Measurements from ENCODE around the gene TSHZ2. TPM values are rescaled to one million over a fixed set of nuclear protein-coding genes. Genes with fewer than 3 reads are reported as not detected.

The TSHZ2 gene
- total and polyA plus RNA-seq, 2 donors (not counting 1 experiment from before 2014, with no cell fraction given): 1.00 to 5.7 TPM

GRCh38 chr20:53287357-53288042 lies 315.3 kb downstream of the TSHZ2 start:
- H3K9me3 Mint-ChIP-seq (ENCODE audit: insufficient read depth): no peaks in the 10 kb centered on the region
- Histone ChIP-seq H3K27me3 (replicated peaks in 1 of 4; ENCODE audit: control extremely low read depth in 1 of 4, control insufficient read depth in 3 of 4, insufficient read depth in 4 of 4, low read length in 3 of 4) (peaks cover 0 to 3% (median 0%) of the 10 kb centered on the region in 4 experiments), H3K4me2 (replicated peaks; ENCODE audit: low read depth, low read length, poor library complexity, severe bottlenecking) (no peak overlapping the region), H3K27ac (ENCODE audit: low read length in 2 of 2) (no peak overlapping the region), H3K4me3 (ENCODE audit: control extremely low read depth in 1 of 5, extremely low read depth in 1 of 5, insufficient read depth in 1 of 5, low read depth in 2 of 5, low read length in 4 of 5) (no peak overlapping the region), H3K9me3 (ENCODE audit: control extremely low read depth in 1 of 3, control insufficient read depth in 2 of 3, insufficient read depth in 1 of 3, low read length in 2 of 3) (no peaks in the 10 kb centered on the region), H3K36me3 (replicated peaks in 1 of 2; ENCODE audit: control extremely low read depth in 1 of 2, control insufficient read depth in 1 of 2, extremely low read depth in 1 of 2, insufficient read depth in 2 of 2, low read length in 1 of 2) (no peaks in the 10 kb centered on the region), H3K79me2 (ENCODE audit: control insufficient read depth, insufficient read depth, low read length) (no peaks in the 10 kb centered on the region), H2AFZ (ENCODE audit: insufficient read depth, low read depth, low read length, poor library complexity, severe bottlenecking) (no peak overlapping the region), H4K20me1 (ENCODE audit: control insufficient read depth, insufficient read depth, low read length, poor library complexity, severe bottlenecking) (no peaks in the 10 kb centered on the region), H3K9ac (ENCODE audit: low read length) (no peak overlapping the region), H3K4me1 (ENCODE audit: control insufficient read depth in 2 of 2, insufficient read depth in 2 of 2, low read length in 2 of 2) (no peaks in the 10 kb centered on the region)
- H3K27ac Mint-ChIP-seq: no peak overlapping the region
- no peak for DNase-seq
- no peak for ATAC-seq (ENCODE audit: low read depth)
- H3K27me3 Mint-ChIP-seq: peaks cover 10% of the 10 kb centered on the region
- TF ChIP-seq EZH2 (IDR thresholded peaks at IDR 0.05; ENCODE audit: borderline replicate concordance, insufficient read depth, low read depth, low read length, poor library complexity, severe bottlenecking) (no peak), CTCF (IDR thresholded peaks at IDR 0.05) (no peak)
- POLR2A ChIA-PET: no interaction called here
- H3K4me1 Mint-ChIP-seq: no peaks in the 10 kb centered on the region
- intact Hi-C loops (cut with micrococcal nuclease): no loop called here
- WGBS (ENCODE audit: insufficient coverage): 78% methylated on average over 1 of the region's 2 CpGs
- CTCF ChIA-PET: no interaction called here
- no peak overlapping the region for H3K4me3 Mint-ChIP-seq

- ChIA-PET POLR2A (interaction anchor here (0.7 kb wide), 1 partner anchor 961 kb away, joined by 5 read pairs; no protein-coding TSS in a partner anchor), CTCF (no interaction called here)
- no peak overlapping the region for H3K9ac ChIP-seq (ENCODE audit: low read length)
- no peaks in the 10 kb centered on the region for H3K9me3 ChIP-seq (ENCODE audit: control extremely low read depth in 1 of 3, control insufficient read depth in 2 of 3, insufficient read depth in 1 of 3, low read length in 2 of 3)
- ATAC-seq (ENCODE audit: low read depth): no peak
- H4K20me1 ChIP-seq (ENCODE audit: control insufficient read depth, insufficient read depth, low read length, poor library complexity, severe bottlenecking): no peaks in the 10 kb centered on the region
- Mint-ChIP-seq H3K27ac (no peak overlapping the region), H3K4me3 (no peak overlapping the region), H3K27me3 (peaks cover 13% of the 10 kb centered on the region), H3K9me3 (ENCODE audit: insufficient read depth) (no peaks in the 10 kb centered on the region), H3K4me1 (no peaks in the 10 kb centered on the region)
- no peak overlapping the region for H3K4me3 ChIP-seq (ENCODE audit: control extremely low read depth in 1 of 5, extremely low read depth in 1 of 5, insufficient read depth in 1 of 5, low read depth in 2 of 5, low read length in 4 of 5)
- WGBS (ENCODE audit: insufficient coverage): 90% methylated on average over 3 of the region's 3 CpGs
- H2AFZ ChIP-seq (ENCODE audit: insufficient read depth, low read depth, low read length, poor library complexity, severe bottlenecking): no peak overlapping the region
- no peaks in the 10 kb centered on the region for H3K36me3 ChIP-seq (replicated peaks in 1 of 2; ENCODE audit: control extremely low read depth in 1 of 2, control insufficient read depth in 1 of 2, extremely low read depth in 1 of 2, insufficient read depth in 2 of 2, low read length in 1 of 2)
- intact Hi-C loops (cut with micrococcal nuclease): no loop called here
- no peak for TF ChIP-seq EZH2 (IDR thresholded peaks at IDR 0.05; ENCODE audit: borderline replicate concordance, insufficient read depth, low read depth, low read length, poor library complexity, severe bottlenecking)
- TF ChIP-seq CTCF (IDR thresholded peaks at IDR 0.05): no peak
- DNase-seq: no peak
- H3K4me1 ChIP-seq (ENCODE audit: control insufficient read depth in 2 of 2, insufficient read depth in 2 of 2, low read length in 2 of 2): no peaks in the 10 kb centered on the region
- no peaks in the 10 kb centered on the region for H3K79me2 ChIP-seq (ENCODE audit: control insufficient read depth, insufficient read depth, low read length)
- no peaks in the 10 kb centered on the region for H3K27me3 ChIP-seq (replicated peaks in 1 of 4; ENCODE audit: control extremely low read depth in 1 of 4, control insufficient read depth in 3 of 4, insufficient read depth in 4 of 4, low read length in 3 of 4)
- no peak overlapping the region for H3K27ac ChIP-seq (ENCODE audit: low read length in 2 of 2)
- H3K4me2 ChIP-seq (replicated peaks; ENCODE audit: low read depth, low read length, poor library complexity, severe bottlenecking): no peak overlapping the region
These were observed 319.4 kb downstream of the TSHZ2 start for GRCh38 chr20:53291548-53291947.
